ENCODE results near the gene FRMD4A.
"Not testable (repeated sequence)": the region's sequence is repeated elsewhere in the genome, so short reads cannot be mapped to it uniquely, and the experiment has no call there.

FRMD4A gene

GRCh38 chr10:14238659-14239058, 92.1 kb downstream of the FRMD4A start:
- not testable (repeated sequence) for FAIRE-seq

- FAIRE-seq: no peak
Observed at GRCh38 chr10:14236341-14236740, 94.4 kb downstream of the FRMD4A start.

GRCh38 chr10:14235566-14236195, 95.0 kb downstream of the FRMD4A start:
- no peak for FAIRE-seq

GRCh38 chr10:14233566-14233965, 97.2 kb downstream of the FRMD4A start:
- no peak for FAIRE-seq

GRCh38 chr10:14228798-14229197, 101.9 kb downstream of the FRMD4A start:
- FAIRE-seq: peak; percentile 54

- FAIRE-seq: no peak
Observed at GRCh38 chr10:14225379-14225778, 105.3 kb downstream of the FRMD4A start.

- no peak for FAIRE-seq
Observed at GRCh38 chr10:14220026-14220425, 110.7 kb downstream of the FRMD4A start.

GRCh38 chr10:14219411-14219810, 111.3 kb downstream of the FRMD4A start:
- FAIRE-seq: no peak

GRCh38 chr10:14215641-14216040, 115.1 kb downstream of the FRMD4A start:
- FAIRE-seq: no peak

- FAIRE-seq: not testable (repeated sequence)
Observed at GRCh38 chr10:14213703-14214102, 117.0 kb downstream of the FRMD4A start.

GRCh38 chr10:14211610-14212009, 119.1 kb downstream of the FRMD4A start:
- FAIRE-seq: no peak

GRCh38 chr10:14208231-14208630, 122.5 kb downstream of the FRMD4A start:
- no peak for FAIRE-seq

- FAIRE-seq: no peak
Observed at GRCh38 chr10:14205233-14205632, 125.5 kb downstream of the FRMD4A start.

GRCh38 chr10:14200698-14201544, 129.8 kb downstream of the FRMD4A start:
- FAIRE-seq: no peak

GRCh38 chr10:14199098-14199497, 131.6 kb downstream of the FRMD4A start:
- peak; percentile 87 for FAIRE-seq

- FAIRE-seq: no peak
Observed at GRCh38 chr10:14198078-14198477, 132.6 kb downstream of the FRMD4A start.

GRCh38 chr10:14196113-14196512, 134.6 kb downstream of the FRMD4A start:
- FAIRE-seq: no peak

GRCh38 chr10:14195433-14195832, 135.3 kb downstream of the FRMD4A start:
- FAIRE-seq: peak; percentile 27

- FAIRE-seq: no peak
Observed at GRCh38 chr10:14192746-14193145, 138.0 kb downstream of the FRMD4A start.

- no peak for FAIRE-seq
Observed at GRCh38 chr10:14191871-14192270, 138.9 kb downstream of the FRMD4A start.

- FAIRE-seq: no peak
Observed at GRCh38 chr10:14191407-14191806, 139.3 kb downstream of the FRMD4A start.

GRCh38 chr10:14190702-14191101, 140.0 kb downstream of the FRMD4A start:
- no peak for FAIRE-seq

GRCh38 chr10:14186245-14186644, 144.5 kb downstream of the FRMD4A start:
- FAIRE-seq: no peak

- FAIRE-seq: no peak
Observed at GRCh38 chr10:14185316-14186045, 145.2 kb downstream of the FRMD4A start.
